Thyroid gland (tissue), 4 donors: ENCODE measurements around the gene OR2V2. TPM values are rescaled to one million over a fixed set of nuclear protein-coding genes. Genes with fewer than 3 reads are reported as not detected.
"Not testable (repeated sequence)": the region's sequence is repeated elsewhere in the genome, so short reads cannot be mapped to it uniquely, and the experiment has no call there.

Source experiments
- DNase-seq, 2 donors: peaks; one replicate each; pipeline ENCODE4 v3.0.0-alpha.2; 2019
- H3K27ac ChIP-seq, 3 donors: fragments of 200-600 bp; sonication (generic); 1 replicate in 2 of 3; 2 replicates in 1 of 3; pipeline ENCODE4 v1.5.1; 2016 to 2019; ENCODE audit warnings: mild to moderate bottlenecking in 1 of 3, moderate library complexity in 1 of 3
- H3K27me3 ChIP-seq: fragments of 200-600 bp; sonication (generic); one replicate; pipeline ENCODE4 v1.5.1; 2019
- H3K36me3 ChIP-seq, 2 donors: fragments of 200-600 bp; sonication (generic); one replicate each; pipeline ENCODE4 v1.5.1; 2016 to 2019
- H3K4me1 ChIP-seq, 2 donors: fragments of 200-600 bp; sonication (generic); one replicate each; pipeline ENCODE4 v1.5.1; 2017 to 2019
- H3K4me3 ChIP-seq, 3 donors: fragments of 200-600 bp; sonication (generic); replicated peaks in 1 of 3; 1 replicate in 2 of 3; 2 replicates in 1 of 3; pipeline ENCODE4 v1.5.1; 2016; ENCODE audit warnings: mild to moderate bottlenecking in 1 of 3
- H3K9me3 ChIP-seq: fragments of 200-600 bp; sonication (generic); one replicate; pipeline ENCODE4 v1.5.1; 2017
- CTCF ChIP-seq, 6 experiments: fragments of 200-600 bp in 3 of 6; fragments of 450-650 bp in 3 of 6; sonication (generic) in 3 of 6; IDR thresholded peaks; one replicate each; pipeline ENCODE4 v1.5.1; 2016 to 2019; ENCODE audit warnings: antibody characterized with exemption in 6 of 6, mild to moderate bottlenecking in 2 of 6, inconsistent platforms in 1 of 6, moderate library complexity in 1 of 6
- POLR2A ChIP-seq, 2 donors: fragments of 450-650 bp; IDR thresholded peaks; one replicate each; pipeline ENCODE4 v1.6.1; 2017; ENCODE audit warnings: antibody characterized with exemption in 2 of 2, mild to moderate bottlenecking in 2 of 2, moderate library complexity in 1 of 2
- WGBS, 2 donors: methylation state at CpG; one replicate each; pipeline ENCODE4 v1.1.5; 2017; 5-methylcytosine and 5-hydroxymethylcytosine counted together
- intact Hi-C: fragments of 100-400 bp; cut with DNase I; formaldehyde crosslinking; loops from one replicate; pipeline ENCODE4 v1.15.1; 2023
- total RNA-seq, 4 donors: library from RNA; depleted of rRNA; stranded (reverse); fragments of >200 nt; gene quantifications; one replicate each; pipeline ENCODE4 v1.2.3, GENCODE V29; 2016

Gene OR2V2
- total RNA-seq, 4 donors from 2014 or later, result not detected

- H3K27me3 ChIP-seq, result peaks cover 19% of the 10 kb centered on the region
- H3K9me3 ChIP-seq, result no peaks in the 10 kb centered on the region
- intact Hi-C loops, result no loop called here
- TF ChIP-seq POLR2A (IDR thresholded peaks at IDR 0.05) (no peak), CTCF (IDR thresholded peaks at IDR 0.05) (no peak)
- H3K36me3 ChIP-seq, result no peaks in the 10 kb centered on the region
- H3K27ac ChIP-seq, result no peak overlapping the region
- DNase-seq, result no peak
- WGBS, 2 donors, result 36 to 37% methylated on average over 14 of the region's 14 CpGs
- H3K4me1 ChIP-seq, result peaks cover 6 to 9% of the 10 kb centered on the region in 2 donors
- no peak overlapping the region for H3K4me3 ChIP-seq
These were observed 21.3 kb downstream of the OR2V2 start for GRCh38 chr5:181168595-181169118.

GRCh38 chr5:181169459-181170236, 22.3 kb downstream of the OR2V2 start:
- DNase-seq, result peak in 1 of 2 donors; percentile 22
- WGBS, 2 donors, result 6 to 8% methylated on average over 35 to 48 of the region's 50 CpGs
- H3K4me3 ChIP-seq, intact Hi-C loops, H3K9me3 ChIP-seq, H3K4me1 ChIP-seq, H3K27ac ChIP-seq, H3K36me3 ChIP-seq: not testable (repeated sequence)
- H3K27me3 ChIP-seq, result peaks cover 24% of the 10 kb centered on the region

- Histone ChIP-seq H3K4me3 (no peak overlapping the region), H3K9me3 (no peaks in the 10 kb centered on the region), H3K4me1 (peaks cover 6 to 9% of the 10 kb centered on the region in 2 donors), H3K27ac (no peak overlapping the region), H3K27me3 (peaks cover 24% of the 10 kb centered on the region), H3K36me3 (no peaks in the 10 kb centered on the region)
- 11 to 16% methylated on average over 30 to 32 of the region's 33 CpGs for WGBS, 2 donors
- no peak for DNase-seq
- no peak for TF ChIP-seq POLR2A (IDR thresholded peaks at IDR 0.05)
- TF ChIP-seq CTCF (IDR thresholded peaks at IDR 0.05), result no peak
- intact Hi-C loops, result no loop called here
These were observed 22.9 kb downstream of the OR2V2 start for GRCh38 chr5:181170237-181170825.

- WGBS, 2 donors, result 52 to 58% methylated on average over 6 of the region's 6 CpGs
- H3K36me3 ChIP-seq, result no peaks in the 10 kb centered on the region
- peaks cover 6 to 9% of the 10 kb centered on the region in 2 donors for H3K4me1 ChIP-seq
- H3K27ac ChIP-seq, result no peak overlapping the region
- H3K4me3 ChIP-seq, result no peak overlapping the region
- peaks cover 24% of the 10 kb centered on the region for H3K27me3 ChIP-seq
- DNase-seq, result no peak
- intact Hi-C loops, result no loop called here
- H3K9me3 ChIP-seq, result no peaks in the 10 kb centered on the region
- TF ChIP-seq POLR2A (IDR thresholded peaks at IDR 0.05) (no peak), CTCF (IDR thresholded peaks at IDR 0.05) (no peak)
These were observed 23.6 kb downstream of the OR2V2 start for GRCh38 chr5:181170996-181171395.

- 43 to 48% methylated on average over 3 of the region's 3 CpGs for WGBS, 2 donors
- TF ChIP-seq CTCF (IDR thresholded peaks at IDR 0.05), result no peak
- no peak for TF ChIP-seq POLR2A (IDR thresholded peaks at IDR 0.05)
- no peak for DNase-seq
- Histone ChIP-seq H3K27me3 (peaks cover 24% of the 10 kb centered on the region), H3K4me1 (peaks cover 6 to 9% of the 10 kb centered on the region in 2 donors), H3K9me3 (no peaks in the 10 kb centered on the region), H3K4me3 (no peak overlapping the region), H3K27ac (no peak overlapping the region), H3K36me3 (no peaks in the 10 kb centered on the region)
- intact Hi-C loops, result no loop called here
These were observed 24.4 kb downstream of the OR2V2 start for GRCh38 chr5:181171782-181172181.
